GM18861 (cell line): Measurements from ENCODE around the gene NDUFS6.

ENCODE experiments used
- ATAC-seq: cut with Tn5 transposase; IDR thresholded peaks from one replicate; pipeline ENCODE4 v1.9.1; 2021; ENCODE audit not compliant: unreplicated experiment

Gene NDUFS6

GRCh38 chr5:1801222-1801966 lies at the start of gene NDUFS6:
Gene NDUFS6 (plus strand): TSS chr5:1801407. CDS start chr5:1801418, 11 bp downstream.
- peak; percentile 56 for ATAC-seq

- ATAC-seq, result no peak
Observed at GRCh38 chr5:1751864-1752822, 49.1 kb upstream of the NDUFS6 start.

GRCh38 chr5:1752881-1753280 lies 48.3 kb upstream of the NDUFS6 start:
- ATAC-seq, result no peak

- ATAC-seq, result no peak
Observed at GRCh38 chr5:1753490-1753889, 47.7 kb upstream of the NDUFS6 start.

- ATAC-seq, result no peak
Observed at GRCh38 chr5:1754531-1755220, 46.5 kb upstream of the NDUFS6 start.

- no peak for ATAC-seq
Observed at GRCh38 chr5:1755321-1755949, 45.8 kb upstream of the NDUFS6 start.

- no peak for ATAC-seq
Observed at GRCh38 chr5:1756481-1756880, 44.7 kb upstream of the NDUFS6 start.

GRCh38 chr5:1757511-1757910 lies 43.7 kb upstream of the NDUFS6 start:
- no peak for ATAC-seq

GRCh38 chr5:1758574-1758973 lies 42.6 kb upstream of the NDUFS6 start:
- no peak for ATAC-seq

- no peak for ATAC-seq
Observed at GRCh38 chr5:1759378-1759970, 41.7 kb upstream of the NDUFS6 start.

- ATAC-seq, result no peak
Observed at GRCh38 chr5:1760231-1760630, 41.0 kb upstream of the NDUFS6 start.

- no peak for ATAC-seq
Observed at GRCh38 chr5:1760656-1761452, 40.4 kb upstream of the NDUFS6 start.

GRCh38 chr5:1761453-1761755 lies 39.8 kb upstream of the NDUFS6 start:
- no peak for ATAC-seq

- no peak for ATAC-seq
Observed at GRCh38 chr5:1762121-1762882, 38.9 kb upstream of the NDUFS6 start.

GRCh38 chr5:1762883-1763547 lies 38.2 kb upstream of the NDUFS6 start:
- no peak for ATAC-seq

- no peak for ATAC-seq
Observed at GRCh38 chr5:1763548-1763911, 37.7 kb upstream of the NDUFS6 start.

GRCh38 chr5:1763960-1764605 lies 37.1 kb upstream of the NDUFS6 start:
- ATAC-seq, result no peak

GRCh38 chr5:1764606-1764960 lies 36.6 kb upstream of the NDUFS6 start:
- no peak for ATAC-seq
